NCI-H1048 (cell line): ENCODE results near the gene MINPP1.

Experiments used
- DNase-seq: peaks from one replicate; lab custom pipeline; 2025; lab: John Stamatoyannopoulos, UW

MINPP1 gene

GRCh38 chr10:87523731-87524130 lies 19.0 kb downstream of the MINPP1 start:
- no peak for DNase-seq

- no peak for DNase-seq
Observed at GRCh38 chr10:87524296-87524695, 19.6 kb downstream of the MINPP1 start.

GRCh38 chr10:87531908-87532622 lies 27.4 kb downstream of the MINPP1 start:
- DNase-seq, result no peak

GRCh38 chr10:87532696-87533095 lies 28.0 kb downstream of the MINPP1 start:
- DNase-seq, result no peak

GRCh38 chr10:87534173-87534858 lies 29.6 kb downstream of the MINPP1 start:
- DNase-seq, result no peak

DNA sequence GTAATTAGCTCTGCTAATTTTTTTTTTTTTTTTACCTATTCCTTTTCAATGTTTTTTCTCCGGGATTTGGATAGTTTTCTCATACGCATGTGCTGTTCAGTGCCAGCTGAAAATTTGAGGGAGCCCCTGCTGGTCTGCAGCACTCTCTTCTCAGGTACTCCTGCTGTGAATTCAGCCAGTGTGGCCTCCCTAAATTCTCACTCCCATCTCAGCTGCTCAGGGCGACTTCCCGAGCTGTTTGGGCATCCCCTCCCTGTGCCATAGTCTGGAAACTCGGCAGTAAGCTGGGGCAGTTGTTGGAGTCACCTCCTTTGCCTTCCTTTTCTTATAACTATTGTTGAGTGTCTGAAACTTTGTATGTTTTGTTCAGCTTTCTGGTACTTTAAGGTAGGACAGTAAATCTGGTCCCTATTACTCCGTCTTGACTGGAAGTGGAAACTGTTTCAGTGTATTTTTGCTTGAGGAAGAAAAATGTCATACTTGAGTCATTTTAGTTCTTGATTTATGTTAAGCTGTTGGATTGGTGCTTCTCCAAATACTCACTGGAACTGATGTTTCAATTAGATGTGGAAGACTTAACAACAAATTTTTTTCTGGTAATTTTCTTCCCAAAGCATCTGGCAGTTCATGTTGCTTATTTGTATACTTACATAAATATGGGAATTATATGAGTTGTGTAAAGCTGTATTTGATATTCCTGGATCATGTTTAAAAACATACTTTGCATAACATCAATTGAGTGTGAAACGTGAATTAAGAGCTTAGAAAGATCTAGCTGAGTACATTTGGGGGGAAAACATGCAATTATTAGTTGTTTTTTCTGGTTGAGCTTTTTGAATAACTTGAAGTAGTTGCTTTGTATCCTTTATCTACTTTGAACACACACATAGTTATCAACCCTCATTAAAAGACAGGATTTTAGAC lies 33.7 kb downstream of the MINPP1 start:
- no peak for DNase-seq

- DNase-seq, result no peak
Observed at GRCh38 chr10:87541114-87541513, 36.4 kb downstream of the MINPP1 start.

DNA sequence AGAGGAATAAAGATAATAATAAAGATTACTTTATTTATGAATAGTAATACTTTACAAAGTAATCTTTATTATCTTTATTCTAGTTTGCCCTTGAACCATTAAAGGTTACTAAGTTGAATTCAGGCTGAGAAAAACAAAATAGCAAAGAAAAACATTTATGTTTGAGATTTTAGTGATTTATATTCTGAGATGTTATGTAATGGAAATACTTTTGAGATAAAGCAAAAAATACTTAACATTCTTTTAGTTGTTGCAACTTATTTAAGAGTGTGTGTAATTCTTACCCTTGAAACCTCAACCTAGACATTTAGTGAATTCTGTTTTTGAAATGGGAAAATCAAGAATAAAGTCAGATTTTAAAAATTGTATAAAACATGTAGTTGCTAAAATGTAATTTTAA lies 40.0 kb downstream of the MINPP1 start:
- no peak for DNase-seq

DNA sequence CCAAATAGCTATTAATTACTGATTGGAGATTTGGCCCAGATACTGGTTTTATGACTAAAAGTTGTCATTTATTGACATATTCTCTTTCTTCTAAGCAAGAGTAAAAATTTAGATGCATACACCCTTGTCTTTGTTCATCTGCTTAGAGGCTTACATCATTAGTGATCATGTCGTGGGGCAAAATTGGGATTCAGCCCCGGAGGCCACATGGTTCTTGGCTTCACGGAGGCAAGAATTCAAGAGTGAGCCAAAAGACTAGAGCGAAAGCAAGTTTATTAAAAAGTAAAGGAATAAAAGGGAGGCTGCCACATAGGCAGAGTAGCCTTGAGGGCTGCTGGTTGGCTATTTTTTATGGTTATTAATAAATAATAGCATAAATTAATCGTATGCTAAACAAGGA lies 41.1 kb downstream of the MINPP1 start:
- DNase-seq, result no peak

DNA sequence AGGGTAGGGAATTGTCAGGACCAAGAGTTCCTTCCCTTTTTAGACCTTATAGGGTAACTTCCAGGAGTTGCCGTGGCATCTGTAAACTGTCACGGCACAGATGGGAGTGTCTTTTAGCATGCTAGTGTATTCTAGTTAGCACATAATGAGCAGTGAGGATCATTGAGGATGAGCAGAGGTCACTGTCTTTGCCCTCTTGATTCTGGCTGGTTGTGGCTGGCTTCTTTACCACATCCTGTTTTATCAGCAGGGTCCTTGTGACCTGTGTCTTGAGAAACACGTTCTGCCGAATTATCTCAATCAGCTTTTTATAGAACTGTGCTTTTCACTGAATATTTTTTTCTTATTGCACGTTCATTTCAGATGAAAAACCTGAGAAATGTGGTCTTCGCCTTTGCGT lies 41.5 kb downstream of the MINPP1 start:
- DNase-seq, result no peak

DNA sequence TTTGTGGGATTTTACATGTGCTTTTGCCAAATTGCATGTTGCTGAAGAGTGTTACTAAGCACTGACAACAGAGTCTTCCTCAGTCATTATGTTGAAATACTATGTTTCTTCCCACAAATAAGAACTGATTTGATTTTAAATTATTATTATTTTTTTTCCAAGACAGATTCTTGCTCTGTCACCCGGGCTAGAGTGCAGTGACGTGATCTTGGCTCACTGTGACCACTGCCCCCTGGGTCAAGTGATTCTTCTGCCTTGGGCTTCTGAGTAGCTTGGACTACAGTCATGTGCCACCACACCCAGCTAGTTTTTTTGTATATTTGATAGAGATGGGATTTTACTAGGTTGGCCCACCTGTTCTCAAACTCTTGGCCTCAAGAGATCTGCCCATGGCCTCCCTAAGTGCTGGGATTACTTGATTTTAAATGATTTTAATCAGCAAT lies 42.3 kb downstream of the MINPP1 start:
- no peak for DNase-seq

- DNase-seq, result no peak
Observed at GRCh38 chr10:87547734-87548311, 43.1 kb downstream of the MINPP1 start.

GRCh38 chr10:87550741-87551140 lies 46.0 kb downstream of the MINPP1 start:
- no peak for DNase-seq

GRCh38 chr10:87551326-87551725 lies 46.6 kb downstream of the MINPP1 start:
- DNase-seq, result no peak

- no peak for DNase-seq
Observed at GRCh38 chr10:87552248-87552929, 47.7 kb downstream of the MINPP1 start.

- no peak for DNase-seq
Observed at GRCh38 chr10:87557409-87557808, 52.7 kb downstream of the MINPP1 start.

- DNase-seq, result no peak
Observed at GRCh38 chr10:87558333-87558732, 53.6 kb downstream of the MINPP1 start.

DNA sequence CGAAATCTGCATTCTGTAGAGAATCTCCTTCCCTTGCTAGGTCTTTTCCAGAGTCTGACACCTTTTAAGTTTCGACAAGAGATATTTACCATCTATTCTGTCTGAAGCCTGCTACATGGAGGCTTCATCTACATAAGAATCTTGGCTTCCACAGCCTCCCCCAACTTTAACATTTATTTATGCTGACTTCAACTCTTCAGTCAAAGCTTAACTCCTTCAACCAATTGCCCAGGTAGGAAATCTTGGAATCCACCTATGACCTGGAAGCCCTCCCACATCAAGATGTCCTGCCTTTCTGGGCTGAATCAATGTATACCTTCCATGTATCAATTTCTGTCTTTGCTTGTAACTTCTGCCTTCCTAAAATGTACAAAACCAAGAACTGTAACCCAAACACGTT lies 54.7 kb downstream of the MINPP1 start:
- no peak for DNase-seq

DNA sequence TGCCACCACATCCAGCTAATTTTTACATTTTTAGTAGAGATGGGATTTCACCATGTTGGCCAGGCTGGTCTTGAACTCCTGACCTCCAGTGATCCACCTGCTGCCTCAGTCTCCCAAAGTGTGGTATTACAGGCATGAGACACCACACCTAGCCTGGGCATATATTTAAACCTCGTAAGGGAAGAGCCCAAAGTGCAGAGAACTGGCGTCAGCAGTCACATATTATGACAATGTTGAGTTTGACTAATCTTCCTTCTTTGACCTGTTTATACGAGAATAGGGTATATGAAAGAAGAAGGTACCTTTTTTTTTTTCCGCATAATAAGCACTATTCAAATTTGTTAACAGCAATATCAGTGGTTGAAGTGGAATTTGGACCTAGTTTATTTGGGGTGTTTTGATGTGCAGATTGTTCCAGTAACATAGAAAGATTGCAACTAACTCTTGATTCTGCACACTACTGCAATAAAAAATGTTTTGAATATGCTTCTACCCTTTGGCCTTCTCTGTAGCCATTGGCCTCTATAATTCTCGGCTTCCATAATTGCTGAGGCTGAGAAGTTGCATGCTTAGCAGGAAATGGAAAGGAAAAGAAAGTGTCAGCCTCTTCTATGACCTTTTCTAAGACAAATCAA lies 55.9 kb downstream of the MINPP1 start:
- no peak for DNase-seq

DNA sequence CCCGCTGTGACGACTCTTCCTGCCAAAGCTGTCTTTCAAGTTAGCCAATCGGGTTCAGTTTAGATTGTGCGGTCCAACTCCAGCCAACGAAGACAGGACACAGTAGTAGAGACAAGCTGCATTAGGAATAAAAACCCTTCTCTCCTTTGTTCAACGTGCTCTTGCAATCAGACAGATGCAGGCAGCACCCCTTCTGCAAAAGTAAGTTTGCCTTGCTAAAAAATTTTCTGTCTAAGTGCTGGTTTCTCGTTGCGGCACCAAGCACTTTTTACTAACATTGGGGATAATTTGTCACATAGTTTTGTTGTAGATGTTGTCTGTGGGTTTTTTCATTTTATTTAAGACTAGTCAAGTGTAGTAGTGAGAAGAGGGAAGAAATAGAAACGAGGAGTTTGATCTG lies 58.1 kb downstream of the MINPP1 start:
- DNase-seq, result no peak

GRCh38 chr10:87565010-87565409 lies 60.3 kb downstream of the MINPP1 start:
- no peak for DNase-seq
